Left lung (tissue), 10 donors: ENCODE data around the gene PTPRD. TPM values are rescaled to one million over a fixed set of nuclear protein-coding genes. Genes with fewer than 3 reads are reported as not detected.
"Not testable (repeated sequence)": the region's sequence is repeated elsewhere in the genome, so short reads cannot be mapped to it uniquely, and the experiment has no call there.

Source experiments
- ATAC-seq: fragments of 200-7000 bp; cut with Tn5 transposase; one replicate; pipeline ENCODE4 v1.9.1; 2020; ENCODE audit warnings: moderate library complexity
- DNase-seq, 4 donors: peaks; one replicate each; pipeline ENCODE4 v3.0.0-alpha.2; 2013 to 2020
- H3K27ac ChIP-seq, 2 donors: fragments of 200-600 bp; sonication (generic) in 1 of 2; one replicate each; pipeline versions ENCODE4 v1.5.0 to v1.8.0; 2020 to 2021
- H3K27me3 ChIP-seq, 2 donors: fragments of 200-600 bp; sonication (generic) in 1 of 2; one replicate each; pipeline versions ENCODE4 v1.5.0 to v1.8.0; 2020 to 2021
- H3K36me3 ChIP-seq, 2 donors: fragments of 200-600 bp; sonication (generic) in 1 of 2; one replicate each; pipeline versions ENCODE4 v1.5.0 to v1.8.0; 2020 to 2021
- H3K4me1 ChIP-seq, 2 donors: fragments of 200-600 bp; one replicate each; pipeline ENCODE4 v1.8.0; 2021
- H3K4me3 ChIP-seq, 2 donors: fragments of 200-600 bp; sonication (generic) in 1 of 2; one replicate each; pipeline versions ENCODE4 v1.5.0 to v1.8.0; 2020 to 2021; ENCODE audit warnings: mild to moderate bottlenecking in 1 of 2
- H3K9me3 ChIP-seq, 2 donors: fragments of 200-600 bp; sonication (generic) in 1 of 2; one replicate each; pipeline versions ENCODE4 v1.5.0 to v1.8.0; 2020 to 2021
- CTCF ChIP-seq, 2 donors: fragments of 200-600 bp; sonication (generic) in 1 of 2; IDR thresholded peaks; one replicate each; pipeline versions ENCODE4 v1.5.0 to v1.8.0; 2021; ENCODE audit warnings: antibody characterized with exemption in 2 of 2
- intact Hi-C, 2 donors: fragments of 100-400 bp; cut with DNase I; formaldehyde crosslinking; loops; one replicate each; pipeline versions ENCODE4 v1.11.2 to v1.14.2; 2022
- polyA plus RNA-seq, 6 donors: library from polyadenylated mRNA; unstranded; fragments of 120-200 nt; gene quantifications; one replicate each; pipeline ENCODE4 v1.2.1, GENCODE V29; 2013; ENCODE audit not compliant: insufficient read length in 6 of 6
- total RNA-seq, 2 donors: library from RNA; stranded (reverse); fragmentation: NEBNext Ultra II Directional; extraction: Animal tissue kit (Norgen Biotek cat#: 25700); gene quantifications; one replicate each; pipeline ENCODE4 v1.2.1, GENCODE V29; 2021
- donor health status: DM: no; HTN: yes; CAD: no.
- donor health status: DM: no; HTN: no; CAD: no.

PTPRD gene
- total and polyA plus RNA-seq, 8 donors, result 24.2 to 167 (median 139) TPM

GRCh38 chr9:10525972-10526371 is 86.8 kb downstream of the PTPRD start:
- Histone ChIP-seq H3K27me3 (no peaks in the 10 kb centered on the region), H3K36me3 (no peaks in the 10 kb centered on the region), H3K4me3 (no peak overlapping the region), H3K9me3 (no peaks in the 10 kb centered on the region), H3K4me1 (no peaks in the 10 kb centered on the region), H3K27ac (no peak overlapping the region)
- TF ChIP-seq CTCF (IDR thresholded peaks at IDR 0.05), result no peak
- ATAC-seq (no peak), DNase-seq (no peak)
- intact Hi-C loops, result no loop called here

GRCh38 chr9:10523164-10523563 is 89.6 kb downstream of the PTPRD start:
- DNase-seq, result no peak
- no peaks in the 10 kb centered on the region for H3K27me3 ChIP-seq
- no peaks in the 10 kb centered on the region for H3K4me1 ChIP-seq
- ATAC-seq, result no peak
- no peak overlapping the region for H3K4me3 ChIP-seq
- no peak for TF ChIP-seq CTCF (IDR thresholded peaks at IDR 0.05)
- no peaks in the 10 kb centered on the region for H3K36me3 ChIP-seq
- H3K9me3 ChIP-seq, result no peaks in the 10 kb centered on the region
- intact Hi-C loops, result no loop called here
- H3K27ac ChIP-seq, result no peak overlapping the region

- no peak overlapping the region for H3K4me3 ChIP-seq
- peaks cover 0 to 10% of the 10 kb centered on the region in 2 donors for H3K9me3 ChIP-seq
- H3K36me3 ChIP-seq, result no peaks in the 10 kb centered on the region
- TF ChIP-seq CTCF (IDR thresholded peaks at IDR 0.05), result no peak
- no peak overlapping the region for H3K27ac ChIP-seq
- intact Hi-C loops, result no loop called here
- DNase-seq, result no peak
- no peaks in the 10 kb centered on the region for H3K4me1 ChIP-seq
- ATAC-seq, result no peak
- H3K27me3 ChIP-seq, result no peaks in the 10 kb centered on the region
Measured at GRCh38 chr9:10512144-10512543, 100.7 kb downstream of the PTPRD start.

- H3K9me3 ChIP-seq, result peaks cover 0 to 18% of the 10 kb centered on the region in 2 donors
- no peak overlapping the region for H3K4me3 ChIP-seq
- DNase-seq (no peak), ATAC-seq (no peak)
- no peaks in the 10 kb centered on the region for H3K4me1 ChIP-seq
- no peak overlapping the region for H3K27ac ChIP-seq
- no peaks in the 10 kb centered on the region for H3K36me3 ChIP-seq
- intact Hi-C loops, result no loop called here
- no peak for TF ChIP-seq CTCF (IDR thresholded peaks at IDR 0.05)
- H3K27me3 ChIP-seq, result no peaks in the 10 kb centered on the region
Measured at GRCh38 chr9:10488937-10489336, 123.9 kb downstream of the PTPRD start.

- peaks cover 0 to 22% of the 10 kb centered on the region in 2 donors for H3K9me3 ChIP-seq
- no peak for TF ChIP-seq CTCF (IDR thresholded peaks at IDR 0.05)
- intact Hi-C loops, result no loop called here
- no peak overlapping the region for H3K4me3 ChIP-seq
- H3K27me3 ChIP-seq, result no peaks in the 10 kb centered on the region
- no peaks in the 10 kb centered on the region for H3K36me3 ChIP-seq
- H3K4me1 ChIP-seq, result no peaks in the 10 kb centered on the region
- DNase-seq, result no peak
- no peak for ATAC-seq
- no peak overlapping the region for H3K27ac ChIP-seq
Measured at GRCh38 chr9:10479172-10479571, 133.6 kb downstream of the PTPRD start.

GRCh38 chr9:10449201-10449617 is 163.6 kb downstream of the PTPRD start:
- intact Hi-C loops, ATAC-seq, H3K27me3 ChIP-seq, H3K36me3 ChIP-seq, H3K4me3 ChIP-seq, H3K4me1 ChIP-seq, H3K27ac ChIP-seq: not testable (repeated sequence)
- H3K9me3 ChIP-seq, result peaks cover 0 to 11% of the 10 kb centered on the region in 2 donors
- DNase-seq, result peak in 1 of 4 donors; percentile 62
